ENCODE results near the gene ATP2C2.

The ATP2C2 gene

DNA sequence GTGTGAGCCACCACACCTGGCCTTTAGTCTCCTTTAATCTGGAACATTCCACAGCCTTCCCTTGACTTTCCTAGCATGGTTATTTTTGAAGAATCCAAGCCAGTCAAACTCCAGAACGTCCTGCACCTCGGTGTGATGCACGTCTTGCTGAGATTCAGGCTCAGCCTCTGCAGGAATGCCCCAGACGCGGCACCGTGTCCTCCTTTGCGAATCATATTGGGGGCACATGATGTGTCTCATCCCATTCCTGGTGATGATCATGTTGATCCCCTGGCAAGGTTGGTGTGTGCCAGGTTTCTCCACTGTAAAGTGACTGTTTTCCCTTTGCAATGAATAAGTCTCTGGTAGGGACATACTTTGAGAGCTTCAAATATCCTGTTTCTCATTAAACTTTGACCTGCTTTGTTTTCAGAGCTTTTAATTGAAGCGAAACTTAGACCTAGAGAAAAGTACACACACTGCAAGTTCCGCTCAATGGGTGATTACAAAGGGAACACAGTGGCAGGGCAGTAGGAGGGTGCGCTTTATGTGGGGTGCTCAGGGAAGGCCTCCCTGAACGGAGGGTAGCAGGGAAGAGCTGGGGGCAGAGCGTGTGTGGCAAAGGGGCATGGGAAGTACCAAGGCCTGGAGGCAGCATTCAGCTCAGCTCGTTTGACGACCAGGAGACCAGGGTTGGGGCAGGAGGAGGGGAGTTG is 9.6 kb upstream of the ATP2C2 start:
- no peak for TF ChIP-seq CTCF (conservative IDR thresholded peaks at IDR 0.05)
- no peak for TF ChIP-seq ZFX (IDR thresholded peaks at IDR 0.05)
- H3K27ac ChIP-seq: no peak overlapping the region

DNA sequence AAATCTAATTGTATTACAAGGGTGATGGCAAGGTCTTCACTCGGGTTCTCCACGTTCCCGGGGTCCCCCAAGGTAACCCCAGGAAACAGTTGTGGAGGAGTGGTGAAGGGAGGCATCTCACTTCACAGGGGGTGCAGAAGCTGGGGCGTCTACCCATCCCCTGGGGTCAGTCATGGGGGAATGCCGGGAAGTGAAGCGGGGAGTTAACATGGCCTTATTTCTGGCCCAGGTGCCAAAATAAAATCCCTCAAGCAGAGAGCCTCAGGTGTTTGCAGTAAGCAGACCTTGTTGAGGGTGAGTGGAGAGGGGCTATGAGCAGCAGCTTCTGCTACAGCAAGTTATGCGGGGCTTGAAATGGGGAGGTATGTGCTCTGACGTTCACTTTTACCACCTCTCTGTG is 9.0 kb upstream of the ATP2C2 start:
- no peak overlapping the region for H3K27ac ChIP-seq

DNA sequence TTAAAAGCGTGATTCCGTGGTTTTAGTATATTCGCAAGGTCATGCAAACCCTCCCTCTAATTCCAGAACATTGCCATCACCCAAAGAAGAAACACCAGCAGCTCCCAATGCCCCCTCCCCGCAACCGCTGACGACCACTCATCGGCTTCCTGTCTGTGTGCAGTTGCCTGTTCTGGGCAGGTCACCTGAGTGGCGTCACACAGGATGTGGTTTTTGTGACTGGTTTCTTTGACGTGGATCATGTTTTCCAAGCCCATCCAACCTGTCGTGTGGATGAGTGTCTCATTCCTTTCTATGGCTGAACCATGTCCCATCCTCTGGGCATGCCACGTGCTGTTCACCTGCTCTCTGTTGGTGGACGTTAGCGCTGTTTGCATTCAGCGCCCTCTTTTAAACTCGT is 8.2 kb upstream of the ATP2C2 start:
- TF ChIP-seq ZFX (IDR thresholded peaks at IDR 0.05): no peak
- TF ChIP-seq CTCF (conservative IDR thresholded peaks at IDR 0.05): no peak
- no peak overlapping the region for H3K27ac ChIP-seq

More for the DNA sequence above, 9.0 kb upstream of the ATP2C2 start:
- no peak for TF ChIP-seq ZFX (IDR thresholded peaks at IDR 0.05)
- no peak for TF ChIP-seq CTCF (conservative IDR thresholded peaks at IDR 0.05)

- TF ChIP-seq CTCF (conservative IDR thresholded peaks at IDR 0.05): no peak
- TF ChIP-seq ZFX (IDR thresholded peaks at IDR 0.05): no peak
- H3K27ac ChIP-seq: no peak overlapping the region
Observed at GRCh38 chr16:84360748-84361147, 7.6 kb upstream of the ATP2C2 start.

DNA sequence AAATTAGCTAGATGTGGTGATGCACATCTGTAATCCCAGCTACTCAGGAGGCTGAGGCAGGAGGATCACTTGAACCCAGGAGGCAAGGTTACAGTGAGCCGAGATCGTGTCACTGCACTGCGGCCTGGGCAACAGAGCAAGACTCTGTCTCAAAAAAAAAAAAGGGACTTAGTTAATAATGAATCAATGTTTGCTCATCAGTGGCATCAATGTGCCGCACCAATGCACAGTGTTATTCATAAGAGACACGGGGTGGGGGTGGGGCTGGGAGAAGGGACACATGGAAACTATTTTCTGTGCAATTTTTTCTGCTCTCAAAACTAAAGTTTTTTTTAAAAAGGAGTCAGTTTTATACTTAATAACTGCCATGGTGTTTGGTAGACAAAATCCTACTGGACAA is 6.8 kb upstream of the ATP2C2 start:
- TF ChIP-seq CTCF (conservative IDR thresholded peaks at IDR 0.05): no peak
- no peak for TF ChIP-seq ZFX (IDR thresholded peaks at IDR 0.05)
- H3K27ac ChIP-seq: no peak overlapping the region

DNA sequence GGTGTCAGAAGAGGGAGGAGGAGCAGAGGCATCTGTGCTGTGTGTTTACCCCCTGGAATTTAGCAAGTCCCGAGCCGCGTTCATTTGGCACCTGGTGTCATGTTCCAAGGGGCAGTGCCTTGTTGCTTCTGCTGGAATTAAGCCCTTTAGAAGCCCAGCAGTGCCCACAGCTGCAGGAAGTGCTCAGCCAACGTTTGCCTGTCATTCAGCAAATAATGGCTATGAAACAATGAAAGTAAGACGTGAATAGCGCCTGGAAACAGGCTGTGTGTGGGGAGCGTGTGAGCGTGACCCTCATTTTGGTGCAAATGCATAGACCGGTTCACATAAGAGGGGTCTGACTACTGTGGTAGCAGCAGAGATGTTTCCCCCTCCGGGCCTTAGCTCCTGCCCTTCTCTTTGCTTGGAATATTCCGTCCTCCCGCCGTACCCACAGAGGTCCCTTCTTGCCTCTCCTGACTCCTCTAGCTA is 5.8 kb upstream of the ATP2C2 start:
- no peak for TF ChIP-seq CTCF (conservative IDR thresholded peaks at IDR 0.05)
- no peak for TF ChIP-seq ZFX (IDR thresholded peaks at IDR 0.05)
- no peak overlapping the region; the same call in 1 of the 2 replicates for H3K27ac ChIP-seq

DNA sequence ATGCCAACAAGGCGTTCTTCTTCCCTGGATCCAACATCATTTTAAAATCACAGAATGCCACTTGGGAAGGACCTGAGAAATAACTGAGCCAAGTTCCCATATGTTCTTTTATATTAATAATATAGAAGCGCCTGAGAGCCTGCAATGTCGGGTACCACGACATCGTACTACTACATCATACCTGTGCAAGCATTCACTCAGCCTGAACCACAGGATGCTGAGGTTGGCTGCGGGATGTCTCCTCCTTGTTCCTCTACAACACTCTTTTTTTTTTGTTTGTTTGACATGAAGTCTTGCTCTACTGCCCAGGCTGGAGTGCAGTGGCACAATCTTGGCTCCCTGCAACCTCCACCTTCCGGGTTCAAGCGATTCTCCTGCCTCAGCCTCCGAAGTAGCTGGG is 2.1 kb upstream of the ATP2C2 start:
- TF ChIP-seq ZFX (IDR thresholded peaks at IDR 0.05) (no peak), CTCF (conservative IDR thresholded peaks at IDR 0.05) (no peak)
- H3K27ac ChIP-seq: no peak overlapping the region

Data from C4-2B (cell line).